ENCODE measurements around the gene MYLK.

MYLK gene

GRCh38 chr3:123641505-123641904, 242.6 kb downstream of the MYLK start:
- no peak overlapping the region for H3K27ac ChIP-seq (replicated peaks)
- DNase-seq (ENCODE audit: low read depth in 1 of 2, low spot score in 1 of 2) = no peak
- no peak for TF ChIP-seq GABPA (IDR thresholded peaks at IDR 0.05; ENCODE audit: low read depth)
- no peak for TF ChIP-seq POLR2AphosphoS5 (IDR thresholded peaks at IDR 0.05; ENCODE audit: low read depth)
- no peak for TF ChIP-seq SPI1 (IDR thresholded peaks at IDR 0.05; ENCODE audit: borderline replicate concordance, low read depth)
- TF ChIP-seq, protein P1, sequence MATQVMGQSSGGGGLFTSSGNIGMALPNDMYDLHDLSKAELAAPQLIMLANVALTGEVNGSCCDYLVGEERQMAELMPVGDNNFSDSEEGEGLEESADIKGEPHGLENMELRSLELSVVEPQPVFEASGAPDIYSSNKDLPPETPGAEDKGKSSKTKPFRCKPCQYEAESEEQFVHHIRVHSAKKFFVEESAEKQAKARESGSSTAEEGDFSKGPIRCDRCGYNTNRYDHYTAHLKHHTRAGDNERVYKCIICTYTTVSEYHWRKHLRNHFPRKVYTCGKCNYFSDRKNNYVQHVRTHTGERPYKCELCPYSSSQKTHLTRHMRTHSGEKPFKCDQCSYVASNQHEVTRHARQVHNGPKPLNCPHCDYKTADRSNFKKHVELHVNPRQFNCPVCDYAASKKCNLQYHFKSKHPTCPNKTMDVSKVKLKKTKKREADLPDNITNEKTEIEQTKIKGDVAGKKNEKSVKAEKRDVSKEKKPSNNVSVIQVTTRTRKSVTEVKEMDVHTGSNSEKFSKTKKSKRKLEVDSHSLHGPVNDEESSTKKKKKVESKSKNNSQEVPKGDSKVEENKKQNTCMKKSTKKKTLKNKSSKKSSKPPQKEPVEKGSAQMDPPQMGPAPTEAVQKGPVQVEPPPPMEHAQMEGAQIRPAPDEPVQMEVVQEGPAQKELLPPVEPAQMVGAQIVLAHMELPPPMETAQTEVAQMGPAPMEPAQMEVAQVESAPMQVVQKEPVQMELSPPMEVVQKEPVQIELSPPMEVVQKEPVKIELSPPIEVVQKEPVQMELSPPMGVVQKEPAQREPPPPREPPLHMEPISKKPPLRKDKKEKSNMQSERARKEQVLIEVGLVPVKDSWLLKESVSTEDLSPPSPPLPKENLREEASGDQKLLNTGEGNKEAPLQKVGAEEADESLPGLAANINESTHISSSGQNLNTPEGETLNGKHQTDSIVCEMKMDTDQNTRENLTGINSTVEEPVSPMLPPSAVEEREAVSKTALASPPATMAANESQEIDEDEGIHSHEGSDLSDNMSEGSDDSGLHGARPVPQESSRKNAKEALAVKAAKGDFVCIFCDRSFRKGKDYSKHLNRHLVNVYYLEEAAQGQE (IDR thresholded peaks at IDR 0.05; ENCODE audit: insufficient replicate concordance, low read depth) = no peak
- TF ChIP-seq, protein P2, sequence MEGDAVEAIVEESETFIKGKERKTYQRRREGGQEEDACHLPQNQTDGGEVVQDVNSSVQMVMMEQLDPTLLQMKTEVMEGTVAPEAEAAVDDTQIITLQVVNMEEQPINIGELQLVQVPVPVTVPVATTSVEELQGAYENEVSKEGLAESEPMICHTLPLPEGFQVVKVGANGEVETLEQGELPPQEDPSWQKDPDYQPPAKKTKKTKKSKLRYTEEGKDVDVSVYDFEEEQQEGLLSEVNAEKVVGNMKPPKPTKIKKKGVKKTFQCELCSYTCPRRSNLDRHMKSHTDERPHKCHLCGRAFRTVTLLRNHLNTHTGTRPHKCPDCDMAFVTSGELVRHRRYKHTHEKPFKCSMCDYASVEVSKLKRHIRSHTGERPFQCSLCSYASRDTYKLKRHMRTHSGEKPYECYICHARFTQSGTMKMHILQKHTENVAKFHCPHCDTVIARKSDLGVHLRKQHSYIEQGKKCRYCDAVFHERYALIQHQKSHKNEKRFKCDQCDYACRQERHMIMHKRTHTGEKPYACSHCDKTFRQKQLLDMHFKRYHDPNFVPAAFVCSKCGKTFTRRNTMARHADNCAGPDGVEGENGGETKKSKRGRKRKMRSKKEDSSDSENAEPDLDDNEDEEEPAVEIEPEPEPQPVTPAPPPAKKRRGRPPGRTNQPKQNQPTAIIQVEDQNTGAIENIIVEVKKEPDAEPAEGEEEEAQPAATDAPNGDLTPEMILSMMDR (IDR thresholded peaks at IDR 0.05; ENCODE audit: insufficient read depth, low read length) = no peak
- H3K4me3 ChIP-seq (replicated peaks; ENCODE audit: insufficient read depth, low read length) = no peak overlapping the region
- no peaks in the 10 kb centered on the region for H3K27me3 ChIP-seq (ENCODE audit: insufficient read depth, poor library complexity, severe bottlenecking)

GRCh38 chr3:123640740-123641462, 243.2 kb downstream of the MYLK start:
- H3K27ac ChIP-seq (replicated peaks) = no peak overlapping the region

DNA sequence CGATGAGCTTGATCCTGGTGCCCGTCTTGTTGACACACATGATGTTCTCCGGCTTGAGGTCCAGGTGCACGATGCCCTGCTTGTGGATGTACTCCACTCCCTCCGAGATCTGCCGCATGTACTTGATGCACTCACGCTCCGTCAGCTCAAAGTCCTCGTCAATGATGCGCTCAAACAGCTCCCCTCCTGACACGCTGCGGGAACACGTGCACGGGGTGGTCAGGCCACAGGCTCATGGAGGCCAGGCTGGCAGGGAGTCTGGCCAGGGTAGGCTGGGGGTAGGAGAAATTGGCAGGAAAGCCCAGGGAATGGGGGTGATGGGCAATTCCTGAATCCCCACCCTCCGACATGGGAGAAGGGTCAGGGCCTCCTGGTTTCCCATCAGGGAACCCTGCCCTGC, 243.8 kb downstream of the MYLK start:
- H3K27ac ChIP-seq (replicated peaks) = no peak overlapping the region
- no peak for DNase-seq (ENCODE audit: low read depth in 1 of 2, low spot score in 1 of 2)
- H3K27me3 ChIP-seq (ENCODE audit: insufficient read depth, poor library complexity, severe bottlenecking) = no peaks in the 10 kb centered on the region
- H3K4me3 ChIP-seq (replicated peaks; ENCODE audit: insufficient read depth, low read length) = no peak overlapping the region
- TF ChIP-seq POLR2AphosphoS5 (IDR thresholded peaks at IDR 0.05; ENCODE audit: low read depth) = no peak
- TF ChIP-seq, protein P1 (IDR thresholded peaks at IDR 0.05; ENCODE audit: insufficient replicate concordance, low read depth) = no peak
- TF ChIP-seq SPI1 (IDR thresholded peaks at IDR 0.05; ENCODE audit: borderline replicate concordance, low read depth) = no peak
- TF ChIP-seq GABPA (IDR thresholded peaks at IDR 0.05; ENCODE audit: low read depth) = no peak
- TF ChIP-seq, protein P2 (IDR thresholded peaks at IDR 0.05; ENCODE audit: insufficient read depth, low read length) = no peak

More at GRCh38 chr3:123640740-123641462, 243.2 kb downstream of the MYLK start:
- no peak overlapping the region for H3K4me3 ChIP-seq (replicated peaks; ENCODE audit: insufficient read depth, low read length)
- H3K27me3 ChIP-seq (ENCODE audit: insufficient read depth, poor library complexity, severe bottlenecking) = no peaks in the 10 kb centered on the region
- DNase-seq (ENCODE audit: low read depth in 1 of 2, low spot score in 1 of 2) = no peak
- TF ChIP-seq GABPA (IDR thresholded peaks at IDR 0.05; ENCODE audit: low read depth) (no peak), POLR2AphosphoS5 (IDR thresholded peaks at IDR 0.05; ENCODE audit: low read depth) (no peak), SPI1 (IDR thresholded peaks at IDR 0.05; ENCODE audit: borderline replicate concordance, low read depth) (no peak)
- TF ChIP-seq, protein P2 (IDR thresholded peaks at IDR 0.05; ENCODE audit: insufficient read depth, low read length) = no peak
- TF ChIP-seq, protein P1 (IDR thresholded peaks at IDR 0.05; ENCODE audit: insufficient replicate concordance, low read depth) = no peak

Data from HL-60 (cell line).